Activated CD8-positive, alpha-beta T cell treated with anti-CD3 and anti-CD28 coated beads, Interleukin-2, amount 10 ng/mL, durations not matched to agents 7 days and 5 days (primary cell): Measurements from ENCODE around the gene MCRIP2. TPM values are rescaled to one million over a fixed set of nuclear protein-coding genes. Genes with fewer than 3 reads are reported as not detected.
A peak's percentile ranks its signal among the peaks of the same experiment; 100 is the strongest.

Experiments used
- ATAC-seq: fragments of 150-1000 bp; cut with Tn5 transposase; one replicate; pipeline ENCODE4 v1.10.0; 2021; ENCODE audit warnings: moderate library complexity
- CTCF ChIA-PET: fragments of 350-600 bp; sonication (Branson Sonifier 250); formaldehyde crosslinking; loops from one replicate; lab custom pipeline; 2021; ENCODE audit warnings: antibody characterized with exemption; lab: Charles Lee
- POLR2A ChIA-PET: fragments of 350-600 bp; sonication (Branson Sonifier 250); formaldehyde crosslinking; loops from one replicate; lab custom pipeline; 2021; ENCODE audit warnings: antibody characterized with exemption; lab: Charles Lee
- DNase-seq: peaks from one replicate; pipeline ENCODE4 v3.0.0-alpha.2; 2020
- H3K27ac Mint-ChIP-seq: one replicate; pipeline ENCODE4 v1.8.0; 2021; ENCODE audit warnings: mild to moderate bottlenecking, mixed read lengths
- H3K27me3 Mint-ChIP-seq: one replicate; pipeline ENCODE4 v1.8.0; 2021; ENCODE audit warnings: low read depth, mixed read lengths
- H3K36me3 Mint-ChIP-seq: one replicate; pipeline ENCODE4 v1.8.0; 2021; ENCODE audit warnings: low read depth, mixed read lengths
- H3K4me1 Mint-ChIP-seq: one replicate; pipeline ENCODE4 v1.8.0; 2021; ENCODE audit warnings: low read depth, mixed read lengths
- H3K4me3 Mint-ChIP-seq: one replicate; pipeline ENCODE4 v1.8.0; 2021; ENCODE audit warnings: mild to moderate bottlenecking, mixed read lengths
- H3K9me3 Mint-ChIP-seq: one replicate; pipeline ENCODE4 v1.8.0; 2022; ENCODE audit warnings: mixed read lengths; ENCODE audit not compliant: insufficient read depth
- total RNA-seq, 2 experiments: library from RNA; stranded (reverse); gene quantifications; one replicate each; pipeline ENCODE4 v1.2.3, GENCODE V29; 2021

MCRIP2 gene
- total RNA-seq, 2 experiments from 2014 or later: 40.6 to 40.9 TPM

GRCh38 chr16:636206-637080 lies 5.2 kb upstream of the MCRIP2 start, which contains the start of gene METTL26:
Gene METTL26, minus strand, starts transcription at chr16:636305. Its CDS starts 15 bp downstream, at chr16:636290.
- DNase-seq (peak; percentile 96), ATAC-seq (peak; percentile 86)
- peaks cover 3% of the 10 kb centered on the region for H3K36me3 Mint-ChIP-seq
- H3K27me3 Mint-ChIP-seq: peaks cover 2% of the 10 kb centered on the region
- ChIA-PET CTCF (interaction anchor here (0.7 to 2.7 kb wide), 5 partner anchors 12 to 71 kb away, joined by 3 to 16 read pairs (median 3); partner anchors contain the start of gene WDR90), POLR2A (interaction anchor here (0.6 to 1.2 kb wide), 6 partner anchors 43 to 499 kb away, joined by 3 to 4 read pairs (median 3); partner anchors contain the start of genes CAPN15 and STUB1)
- peaks cover 10% of the 10 kb centered on the region for H3K4me1 Mint-ChIP-seq
- H3K4me3 Mint-ChIP-seq: peak within 1 kb of the TSS; percentile 90
- peak within 1 kb of the TSS; percentile 88 for H3K27ac Mint-ChIP-seq
- H3K9me3 Mint-ChIP-seq: no peaks in the 10 kb centered on the region

DNA sequence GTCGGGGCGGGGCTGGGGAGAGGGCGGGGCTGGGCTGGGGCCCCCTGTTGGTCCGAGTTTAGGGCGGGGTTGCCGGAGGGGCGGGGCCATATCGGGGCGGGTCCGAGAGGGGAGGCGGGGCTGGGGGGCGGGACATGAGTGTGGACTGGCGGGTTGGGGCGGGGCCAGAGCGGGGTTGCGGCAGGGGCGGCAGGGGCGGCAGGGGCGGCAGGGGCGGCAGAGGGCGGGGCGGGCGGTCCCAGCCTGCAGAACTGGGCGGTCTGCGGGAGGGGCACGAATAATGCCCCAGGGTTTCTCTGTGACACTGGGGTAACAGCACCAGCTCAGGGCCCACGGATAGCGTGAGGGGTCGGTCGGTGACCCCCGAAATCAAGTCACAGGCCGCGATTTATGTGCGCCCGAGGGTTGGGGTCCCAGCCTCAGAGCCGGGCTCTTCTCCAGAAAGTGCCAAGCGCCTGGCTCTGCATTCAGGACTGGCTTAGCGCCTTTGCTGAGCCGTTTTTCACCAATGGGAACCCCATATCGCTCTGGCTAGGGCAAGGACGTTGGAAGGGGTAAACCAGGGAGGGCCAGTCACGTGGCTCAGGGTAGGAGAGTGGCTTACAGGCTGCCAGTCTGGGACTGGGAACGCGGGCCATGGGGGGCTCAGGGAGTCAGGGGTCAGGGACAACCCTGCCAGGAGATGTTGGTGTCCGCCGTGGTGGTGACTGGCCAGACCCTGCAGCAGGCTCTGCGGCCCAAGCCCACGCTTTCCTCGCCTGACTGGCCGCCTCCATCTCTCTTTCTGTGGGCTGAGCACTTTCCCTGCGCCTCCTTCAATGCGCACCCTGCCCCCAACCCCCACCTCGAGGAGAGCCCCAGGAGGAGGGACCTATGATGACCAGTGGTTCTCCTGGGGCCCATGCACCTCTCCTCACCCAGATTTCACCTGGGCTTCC lies 4.3 kb upstream of the MCRIP2 start:
- ATAC-seq: peak; percentile 16
- Mint-ChIP-seq H3K36me3 (peaks cover 3% of the 10 kb centered on the region), H3K27ac (peak overlapping the region; percentile 88)

DNA sequence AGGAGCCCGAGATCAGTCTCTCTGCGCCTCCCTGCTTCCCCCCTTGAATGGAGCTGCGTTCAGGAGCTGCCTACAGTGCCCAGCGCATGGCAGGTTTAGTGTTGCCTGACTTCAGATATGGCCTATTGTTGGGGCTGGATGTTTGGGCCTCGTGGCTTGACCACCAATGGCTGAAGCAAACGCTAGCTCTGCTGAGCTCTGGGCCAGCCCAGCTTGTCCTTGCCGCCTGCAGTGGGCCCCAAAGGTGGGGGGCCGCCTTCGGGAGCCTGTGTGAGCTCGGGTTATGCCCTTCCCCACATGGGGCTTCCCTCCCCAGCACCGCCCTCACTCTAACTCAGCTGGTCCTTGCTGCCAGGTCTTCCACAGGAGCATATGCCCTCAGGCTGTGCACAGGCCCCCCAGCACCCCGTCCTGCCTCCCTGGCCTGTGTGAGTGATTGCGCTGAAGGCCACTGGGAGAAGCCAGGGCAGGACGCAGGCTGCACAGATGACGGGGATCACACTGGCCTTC lies 3.5 kb upstream of the MCRIP2 start:
- ATAC-seq (no peak), DNase-seq (no peak)
- H3K4me3 Mint-ChIP-seq: no peak overlapping the region
- peaks cover 16% of the 10 kb centered on the region for H3K4me1 Mint-ChIP-seq
- CTCF ChIA-PET: interaction anchor here (2.7 kb wide), 1 partner anchor 10 kb away, joined by 16 read pairs; the partner anchor contains the start of gene WDR90
- no peak overlapping the region for H3K27ac Mint-ChIP-seq
- POLR2A ChIA-PET: no interaction called here
- H3K27me3 Mint-ChIP-seq: peaks cover 2% of the 10 kb centered on the region
- H3K9me3 Mint-ChIP-seq: no peaks in the 10 kb centered on the region
- peaks cover 3% of the 10 kb centered on the region for H3K36me3 Mint-ChIP-seq

More for the DNA sequence above, 4.3 kb upstream of the MCRIP2 start:
- DNase-seq: peak; percentile 92
- H3K4me1 Mint-ChIP-seq: peaks cover 10% of the 10 kb centered on the region
- H3K4me3 Mint-ChIP-seq: peak overlapping the region; percentile 90
- CTCF ChIA-PET: interaction anchor here (1.2 to 2.7 kb wide), 3 partner anchors 11 to 72 kb away, joined by 3 to 16 read pairs (median 3); partner anchors contain the start of gene WDR90
- no peaks in the 10 kb centered on the region for H3K9me3 Mint-ChIP-seq
- peaks cover 2% of the 10 kb centered on the region for H3K27me3 Mint-ChIP-seq
- POLR2A ChIA-PET: interaction anchor here (1.1 kb wide), 1 partner anchor 42 kb away, joined by 3 read pairs; no protein-coding TSS in a partner anchor

GRCh38 chr16:638836-639235 lies 2.8 kb upstream of the MCRIP2 start:
- H3K4me1 Mint-ChIP-seq: peaks cover 21% of the 10 kb centered on the region
- DNase-seq (no peak), ATAC-seq (no peak)
- H3K27ac Mint-ChIP-seq: no peak overlapping the region
- CTCF ChIA-PET: no interaction called here
- no peaks in the 10 kb centered on the region for H3K9me3 Mint-ChIP-seq
- H3K27me3 Mint-ChIP-seq: peaks cover 2% of the 10 kb centered on the region
- H3K4me3 Mint-ChIP-seq: no peak overlapping the region
- POLR2A ChIA-PET: no interaction called here
- peaks cover 6% of the 10 kb centered on the region for H3K36me3 Mint-ChIP-seq

DNA sequence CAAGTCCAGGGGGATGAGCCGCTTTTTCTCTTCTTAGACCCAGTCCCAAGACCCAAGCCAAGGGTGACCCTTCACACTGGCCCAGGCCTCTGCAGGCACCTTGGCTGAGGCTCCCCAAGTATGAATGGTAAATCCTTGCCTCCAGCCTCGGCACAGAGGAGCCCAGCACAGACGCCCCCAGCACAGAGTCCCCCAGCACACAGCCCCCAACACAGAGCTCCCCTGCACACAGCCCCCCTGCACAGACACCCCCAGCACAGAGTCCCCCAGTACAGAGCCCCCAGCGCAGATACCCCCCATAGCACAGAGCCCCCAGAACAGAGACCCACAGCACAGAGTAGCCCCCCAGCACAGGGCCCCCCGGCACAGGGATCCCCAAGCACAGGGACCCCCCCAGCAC lies 1.0 kb upstream of the MCRIP2 start:
- Mint-ChIP-seq H3K27me3 (peaks cover 2% of the 10 kb centered on the region), H3K4me1 (peaks cover 17% of the 10 kb centered on the region), H3K36me3 (peaks cover 12% of the 10 kb centered on the region), H3K4me3 (peak overlapping the region; percentile 42), H3K27ac (no peak overlapping the region), H3K9me3 (no peaks in the 10 kb centered on the region)
- DNase-seq (no peak), ATAC-seq (no peak)
- ChIA-PET CTCF (no interaction called here), POLR2A (no interaction called here)

- Mint-ChIP-seq H3K27me3 (no peaks in the 10 kb centered on the region), H3K4me3 (peak overlapping the region; percentile 70), H3K36me3 (peaks cover 9% of the 10 kb centered on the region), H3K4me1 (peaks cover 15% of the 10 kb centered on the region), H3K9me3 (no peaks in the 10 kb centered on the region), H3K27ac (peak overlapping the region; percentile 67)
- DNase-seq (peak; percentile 55), ATAC-seq (peak; percentile 47)
- ChIA-PET CTCF (no interaction called here), POLR2A (interaction anchor here (0.9 to 1.1 kb wide), 2 partner anchors 12 to 53 kb away, joined by 3 to 4 read pairs; no protein-coding TSS in a partner anchor)
Observed at GRCh38 chr16:642189-643049, 791 bp downstream of the MCRIP2 start.

DNA sequence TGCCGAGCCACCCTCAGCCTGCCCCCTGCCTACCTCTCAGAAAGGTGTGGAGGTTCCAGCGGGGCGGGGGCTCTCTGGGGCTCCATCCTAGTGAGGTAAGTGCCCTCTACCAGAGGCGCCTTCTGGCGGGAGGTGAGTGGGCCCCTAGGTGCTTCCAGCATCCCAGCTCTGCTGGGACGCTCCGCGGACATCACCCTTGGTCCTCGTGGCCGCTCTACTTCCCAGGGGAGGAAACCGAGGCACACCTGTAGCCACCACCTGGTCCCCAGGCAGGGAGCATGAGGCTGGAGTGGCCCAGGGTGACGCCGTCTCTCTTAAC lies 1.4 kb downstream of the MCRIP2 start:
- H3K36me3 Mint-ChIP-seq: peaks cover 9% of the 10 kb centered on the region
- no peaks in the 10 kb centered on the region for H3K9me3 Mint-ChIP-seq
- no peak for ATAC-seq
- H3K4me3 Mint-ChIP-seq: peak overlapping the region; percentile 70
- CTCF ChIA-PET: no interaction called here
- H3K4me1 Mint-ChIP-seq: peaks cover 17% of the 10 kb centered on the region
- no peak for DNase-seq
- no peak overlapping the region for H3K27ac Mint-ChIP-seq
- POLR2A ChIA-PET: interaction anchor here (0.9 kb wide), 1 partner anchor 52 kb away, joined by 4 read pairs; no protein-coding TSS in a partner anchor
- H3K27me3 Mint-ChIP-seq: no peaks in the 10 kb centered on the region

GRCh38 chr16:644556-644955 lies 2.9 kb downstream of the MCRIP2 start:
- Mint-ChIP-seq H3K36me3 (peaks cover 11% of the 10 kb centered on the region), H3K4me1 (peaks cover 20% of the 10 kb centered on the region), H3K9me3 (no peaks in the 10 kb centered on the region), H3K4me3 (no peak overlapping the region), H3K27me3 (no peaks in the 10 kb centered on the region), H3K27ac (no peak overlapping the region)
- ATAC-seq (no peak), DNase-seq (no peak)
- POLR2A ChIA-PET: no interaction called here
- CTCF ChIA-PET: no interaction called here

DNA sequence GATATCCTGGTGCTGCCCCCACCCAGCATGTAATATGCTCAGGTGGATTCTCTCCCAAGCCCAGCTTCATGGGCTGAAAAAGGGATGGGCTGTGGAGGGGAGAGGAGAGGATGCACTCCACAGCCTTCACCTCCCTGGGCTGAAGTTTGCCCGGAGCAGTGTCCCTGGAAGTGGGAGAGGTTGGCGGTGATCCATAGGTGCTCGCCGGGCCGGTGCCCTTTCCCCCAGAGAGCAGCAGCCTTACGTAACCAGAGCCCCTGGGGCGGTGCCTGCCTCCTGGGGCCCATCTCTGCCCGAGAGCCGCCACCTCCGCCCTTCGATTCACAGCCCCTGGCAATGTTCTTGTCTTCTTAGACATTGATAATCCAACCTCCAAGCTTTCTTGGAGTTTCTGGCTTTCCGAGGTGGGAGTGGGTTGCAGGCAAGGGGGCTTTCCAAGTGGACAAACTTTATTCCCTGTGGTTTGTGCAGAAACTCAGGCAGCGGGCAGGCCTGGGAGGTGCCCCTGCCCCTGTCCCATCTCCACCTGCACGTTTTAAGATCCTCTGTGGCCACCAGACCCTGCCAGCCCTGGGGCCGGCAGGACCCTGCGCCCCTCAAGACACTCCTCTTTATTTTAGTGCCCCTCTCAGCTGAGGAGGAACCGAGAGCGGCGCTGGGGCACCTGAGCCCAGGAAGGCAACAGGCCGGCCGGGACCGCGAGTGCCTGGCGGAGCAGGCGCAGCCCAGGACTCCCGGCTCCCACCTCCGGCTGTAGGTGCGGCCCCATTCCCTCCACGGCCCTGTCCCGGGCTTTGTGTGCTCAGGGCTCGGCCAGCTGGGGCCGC lies 4.4 kb downstream of the MCRIP2 start:
- ChIA-PET POLR2A (no interaction called here), CTCF (no interaction called here)
- H3K4me1 Mint-ChIP-seq: peaks cover 27% of the 10 kb centered on the region
- H3K27ac Mint-ChIP-seq: no peak overlapping the region
- H3K36me3 Mint-ChIP-seq: peaks cover 11% of the 10 kb centered on the region
- DNase-seq (no peak), ATAC-seq (no peak)
- H3K9me3 Mint-ChIP-seq: no peaks in the 10 kb centered on the region
- no peak overlapping the region for H3K4me3 Mint-ChIP-seq
- no peaks in the 10 kb centered on the region for H3K27me3 Mint-ChIP-seq

DNA sequence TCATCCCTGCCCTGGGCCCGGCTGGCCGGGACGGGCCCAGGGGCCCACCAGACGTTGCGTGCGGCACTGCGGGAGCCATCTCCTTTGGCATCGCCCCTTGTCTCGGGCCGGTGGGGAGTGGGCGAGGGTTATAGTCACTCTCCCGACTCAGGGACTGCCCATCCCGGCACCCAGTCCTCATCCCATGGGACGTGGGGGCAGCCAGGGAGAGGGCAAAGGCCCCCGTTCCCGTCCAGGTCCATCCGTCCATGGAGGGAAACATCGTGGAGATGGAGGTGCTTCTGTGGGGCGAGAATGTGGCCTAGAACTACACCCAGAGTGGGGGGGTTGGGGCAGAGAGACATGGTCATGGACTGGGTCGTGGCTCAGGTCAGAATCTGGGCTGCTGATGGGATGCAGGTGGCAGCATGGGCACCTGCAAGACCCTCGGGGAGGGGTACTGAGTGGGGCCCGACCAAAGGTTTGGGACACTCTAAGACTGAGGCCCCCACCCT lies 5.1 kb downstream of the MCRIP2 start:
- peaks cover 27% of the 10 kb centered on the region for H3K4me1 Mint-ChIP-seq
- DNase-seq: no peak
- ATAC-seq: no peak
- no peaks in the 10 kb centered on the region for H3K27me3 Mint-ChIP-seq
- no peak overlapping the region for H3K27ac Mint-ChIP-seq
- POLR2A ChIA-PET: no interaction called here
- peaks cover 11% of the 10 kb centered on the region for H3K36me3 Mint-ChIP-seq
- H3K9me3 Mint-ChIP-seq: no peaks in the 10 kb centered on the region
- H3K4me3 Mint-ChIP-seq: no peak overlapping the region
- CTCF ChIA-PET: no interaction called here
